WTC11 (cell line): Measurements from ENCODE around the gene RASGRP4. TPM values are rescaled to one million over a fixed set of nuclear protein-coding genes. Genes with fewer than 3 reads are reported as not detected.
A peak's percentile ranks its signal among the peaks of the same experiment; 100 is the strongest.

Experiments used
- ATAC-seq: fragments of 200-7000 bp; cut with Tn5 transposase; 2 replicates; pipeline ENCODE4 v1.10.0; 2021; ENCODE audit warnings: mild to moderate bottlenecking, moderate library complexity
- CTCF ChIA-PET: fragments of 300-600 bp; sonication (Branson Sonifier 250); formaldehyde crosslinking; loops from one replicate; lab custom pipeline; 2021; ENCODE audit warnings: antibody characterized with exemption; lab: Charles Lee
- POLR2A ChIA-PET: fragments of 350-600 bp; sonication (Branson Sonifier 250); formaldehyde crosslinking; loops from one replicate; lab custom pipeline; 2021; ENCODE audit warnings: antibody characterized with exemption; lab: Charles Lee
- DNase-seq: peaks from one replicate; pipeline ENCODE4 v3.0.0; 2021; ENCODE audit warnings: low spot score
- H3K27ac Mint-ChIP-seq: 2 replicates; pipeline ENCODE4 v1.8.0; 2021; ENCODE audit warnings: mixed read lengths
- H3K27me3 Mint-ChIP-seq: 2 replicates; pipeline ENCODE4 v1.8.0; 2021; ENCODE audit warnings: low read depth, mild to moderate bottlenecking, moderate library complexity, mixed read lengths
- H3K36me3 Mint-ChIP-seq: 2 replicates; pipeline ENCODE4 v1.8.0; 2021; ENCODE audit warnings: mixed read lengths
- H3K4me1 Mint-ChIP-seq: 2 replicates; pipeline ENCODE4 v1.8.0; 2022; ENCODE audit warnings: mixed read lengths
- H3K4me3 Mint-ChIP-seq: 2 replicates; pipeline ENCODE4 v1.8.0; 2021; ENCODE audit warnings: mild to moderate bottlenecking, moderate library complexity, mixed read lengths
- H3K9me3 Mint-ChIP-seq: 2 replicates; pipeline ENCODE4 v1.8.0; 2021; ENCODE audit warnings: mixed read lengths
- EMX1 ChIP-seq: fragments of 250-450 bp; sonication (Bioruptor Pico); IDR thresholded peaks from 2 replicates; pipeline ENCODE4 v1.8.0; 2021; ENCODE audit warnings: mild to moderate bottlenecking
- FOXK1 ChIP-seq: sonication (generic); formaldehyde crosslinking; IDR thresholded peaks from 2 replicates; pipeline ENCODE4 v1.8.0; 2022; ENCODE audit warnings: mild to moderate bottlenecking, moderate library complexity, missing genetic modification reagents
- GABPB1 ChIP-seq: sonication (generic); formaldehyde crosslinking; IDR thresholded peaks from 2 replicates; pipeline ENCODE4 v1.8.1; 2023; ENCODE audit warnings: mild to moderate bottlenecking, missing genetic modification reagents
- GRHL2 ChIP-seq: fragments of 250-450 bp; sonication (Bioruptor Pico); IDR thresholded peaks from 2 replicates; pipeline ENCODE4 v1.8.0; 2022; ENCODE audit warnings: mild to moderate bottlenecking, moderate library complexity; ENCODE audit not compliant: insufficient replicate concordance, severe bottlenecking
- JUN ChIP-seq: sonication (generic); formaldehyde crosslinking; IDR thresholded peaks from 2 replicates; pipeline ENCODE4 v1.8.0; 2023; ENCODE audit warnings: mild to moderate bottlenecking, missing genetic modification reagents
- MXD4 ChIP-seq: fragments of 250-450 bp; sonication (Bioruptor Pico); IDR thresholded peaks from 2 replicates; pipeline ENCODE4 v1.8.0; 2021; ENCODE audit warnings: mild to moderate bottlenecking, moderate library complexity, borderline replicate concordance
- MYBL2 ChIP-seq: sonication (generic); formaldehyde crosslinking; IDR thresholded peaks from 2 replicates; pipeline ENCODE4 v1.8.1; 2023; ENCODE audit warnings: mild to moderate bottlenecking, moderate library complexity, missing genetic modification reagents
- NFATC4 ChIP-seq: fragments of 250-450 bp; sonication (Bioruptor Pico); IDR thresholded peaks from 2 replicates; pipeline ENCODE4 v1.9.0; 2021; ENCODE audit warnings: mild to moderate bottlenecking
- NFE2L1 ChIP-seq: sonication (generic); formaldehyde crosslinking; IDR thresholded peaks from 2 replicates; pipeline ENCODE4 v1.8.1; 2023; ENCODE audit warnings: missing genetic modification reagents
- OVOL2 ChIP-seq: fragments of 250-450 bp; sonication (Bioruptor Pico); IDR thresholded peaks from 2 replicates; pipeline ENCODE4 v1.9.0; 2021; ENCODE audit warnings: mild to moderate bottlenecking, borderline replicate concordance
- RORB ChIP-seq: fragments of 250-450 bp; sonication (Bioruptor Pico); IDR thresholded peaks from 2 replicates; pipeline ENCODE4 v1.9.0; 2021; ENCODE audit warnings: mild to moderate bottlenecking
- SOX15 ChIP-seq: fragments of 250-450 bp; sonication (Bioruptor Pico); IDR thresholded peaks from 2 replicates; pipeline ENCODE4 v1.9.0; 2021; ENCODE audit warnings: mild to moderate bottlenecking
- SP1 ChIP-seq: sonication (generic); formaldehyde crosslinking; conservative IDR thresholded peaks from 2 replicates; pipeline ENCODE4 v1.8.1; 2022; ENCODE audit warnings: missing genetic modification reagents
- ZBTB21 ChIP-seq: sonication (generic); formaldehyde crosslinking; IDR thresholded peaks from 2 replicates; pipeline ENCODE4 v1.8.1; 2023; ENCODE audit warnings: mild to moderate bottlenecking, missing genetic modification reagents, borderline replicate concordance
- ZNF138 ChIP-seq: sonication (generic); formaldehyde crosslinking; conservative IDR thresholded peaks from 2 replicates; pipeline ENCODE4 v1.8.1; 2022; ENCODE audit warnings: mild to moderate bottlenecking, moderate library complexity, missing genetic modification reagents
- ZNF219 ChIP-seq: sonication (generic); formaldehyde crosslinking; IDR thresholded peaks from 2 replicates; pipeline ENCODE4 v1.8.0; 2023; ENCODE audit warnings: missing genetic modification reagents, mild to moderate bottlenecking, borderline replicate concordance
- ZNF232 ChIP-seq: sonication (generic); formaldehyde crosslinking; IDR thresholded peaks from 2 replicates; pipeline ENCODE4 v1.8.0; 2022; ENCODE audit warnings: mild to moderate bottlenecking, missing genetic modification reagents
- ZNF263 ChIP-seq: sonication (generic); formaldehyde crosslinking; IDR thresholded peaks from 2 replicates; pipeline ENCODE4 v1.8.1; 2022; ENCODE audit warnings: low read depth, mild to moderate bottlenecking, moderate library complexity, missing genetic modification reagents
- ZNF396 ChIP-seq: fragments of 250-450 bp; sonication (Bioruptor Pico); IDR thresholded peaks from 2 replicates; pipeline ENCODE4 v1.8.0; 2021; ENCODE audit warnings: mild to moderate bottlenecking, moderate library complexity, borderline replicate concordance
- ZNF423 ChIP-seq: fragments of 250-450 bp; sonication (Bioruptor Pico); IDR thresholded peaks from 2 replicates; pipeline ENCODE4 v2.1.2; 2022; ENCODE audit warnings: mild to moderate bottlenecking, moderate library complexity
- total RNA-seq: library from RNA; stranded (reverse); gene quantifications from 3 replicates; pipeline ENCODE4 v1.2.3, GENCODE V29; 2021
- TF ChIP-seq, protein P1 (sequence below): sonication (generic); formaldehyde crosslinking; IDR thresholded peaks from 2 replicates; pipeline ENCODE4 v1.8.1; 2023; ENCODE audit warnings: mild to moderate bottlenecking, missing genetic modification reagents, moderate library complexity
- TF ChIP-seq, protein P2 (sequence below): sonication (generic); formaldehyde crosslinking; IDR thresholded peaks from 2 replicates; pipeline ENCODE4 v1.8.1; 2022; ENCODE audit warnings: low read depth, missing genetic modification reagents, borderline replicate concordance
- TF ChIP-seq, protein P3 (sequence below): sonication (generic); formaldehyde crosslinking; IDR thresholded peaks from 2 replicates; pipeline ENCODE4 v1.8.1; 2023; ENCODE audit warnings: mild to moderate bottlenecking, missing genetic modification reagents, borderline replicate concordance
- TF ChIP-seq, protein P4 (sequence below): sonication (generic); formaldehyde crosslinking; conservative IDR thresholded peaks from 2 replicates; pipeline ENCODE4 v1.8.1; 2023; ENCODE audit warnings: mild to moderate bottlenecking, low read depth, missing genetic modification reagents, moderate library complexity

The RASGRP4 gene
- total RNA-seq, 1 experiment from 2014 or later: 2.5 TPM

DNA sequence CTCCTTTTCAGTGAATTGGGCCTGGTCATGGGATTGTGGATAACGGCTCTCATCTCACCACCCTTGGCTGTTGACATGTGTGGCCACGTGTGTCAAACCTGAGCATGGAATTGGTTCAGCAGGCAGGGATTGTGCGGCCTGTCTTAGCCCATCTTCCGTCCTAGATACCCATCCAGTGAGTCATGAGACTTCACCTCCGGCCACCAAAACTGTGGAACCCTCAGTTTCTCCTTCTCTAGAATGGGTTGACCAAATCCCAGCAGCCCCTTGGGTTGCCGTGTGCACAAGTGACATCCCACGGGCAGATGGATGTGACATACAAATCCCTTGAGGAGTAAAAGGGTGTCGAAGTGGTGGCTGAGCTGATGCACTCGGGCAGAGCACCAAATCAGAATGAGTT is 44.9 kb downstream of the RASGRP4 start:
- no peak overlapping the region for H3K4me3 Mint-ChIP-seq
- CTCF ChIA-PET: no interaction called here
- H3K27ac Mint-ChIP-seq: no peak overlapping the region
- DNase-seq (no peak), ATAC-seq (no peak)
- no peaks in the 10 kb centered on the region for H3K9me3 Mint-ChIP-seq
- no peaks in the 10 kb centered on the region for H3K27me3 Mint-ChIP-seq
- H3K4me1 Mint-ChIP-seq: peaks cover 8% of the 10 kb centered on the region
- TF ChIP-seq MYBL2 (no peak), SOX15 (CRISPR knock-in tag) (no peak), RORB (CRISPR knock-in tag) (no peak), ZNF263 (CRISPR knock-in tag) (no peak), ZBTB21 (CRISPR knock-in tag) (no peak), JUN (CRISPR knock-in tag) (no peak), GRHL2 (no peak)
- TF ChIP-seq, protein P1, sequence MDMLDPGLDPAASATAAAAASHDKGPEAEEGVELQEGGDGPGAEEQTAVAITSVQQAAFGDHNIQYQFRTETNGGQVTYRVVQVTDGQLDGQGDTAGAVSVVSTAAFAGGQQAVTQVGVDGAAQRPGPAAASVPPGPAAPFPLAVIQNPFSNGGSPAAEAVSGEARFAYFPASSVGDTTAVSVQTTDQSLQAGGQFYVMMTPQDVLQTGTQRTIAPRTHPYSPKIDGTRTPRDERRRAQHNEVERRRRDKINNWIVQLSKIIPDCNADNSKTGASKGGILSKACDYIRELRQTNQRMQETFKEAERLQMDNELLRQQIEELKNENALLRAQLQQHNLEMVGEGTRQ (CRISPR knock-in tag): no peak
- TF ChIP-seq, protein P2, sequence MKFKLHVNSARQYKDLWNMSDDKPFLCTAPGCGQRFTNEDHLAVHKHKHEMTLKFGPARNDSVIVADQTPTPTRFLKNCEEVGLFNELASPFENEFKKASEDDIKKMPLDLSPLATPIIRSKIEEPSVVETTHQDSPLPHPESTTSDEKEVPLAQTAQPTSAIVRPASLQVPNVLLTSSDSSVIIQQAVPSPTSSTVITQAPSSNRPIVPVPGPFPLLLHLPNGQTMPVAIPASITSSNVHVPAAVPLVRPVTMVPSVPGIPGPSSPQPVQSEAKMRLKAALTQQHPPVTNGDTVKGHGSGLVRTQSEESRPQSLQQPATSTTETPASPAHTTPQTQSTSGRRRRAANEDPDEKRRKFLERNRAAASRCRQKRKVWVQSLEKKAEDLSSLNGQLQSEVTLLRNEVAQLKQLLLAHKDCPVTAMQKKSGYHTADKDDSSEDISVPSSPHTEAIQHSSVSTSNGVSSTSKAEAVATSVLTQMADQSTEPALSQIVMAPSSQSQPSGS (CRISPR knock-in tag): no peak
- H3K36me3 Mint-ChIP-seq: peaks cover 39% of the 10 kb centered on the region
- POLR2A ChIA-PET: no interaction called here

DNA sequence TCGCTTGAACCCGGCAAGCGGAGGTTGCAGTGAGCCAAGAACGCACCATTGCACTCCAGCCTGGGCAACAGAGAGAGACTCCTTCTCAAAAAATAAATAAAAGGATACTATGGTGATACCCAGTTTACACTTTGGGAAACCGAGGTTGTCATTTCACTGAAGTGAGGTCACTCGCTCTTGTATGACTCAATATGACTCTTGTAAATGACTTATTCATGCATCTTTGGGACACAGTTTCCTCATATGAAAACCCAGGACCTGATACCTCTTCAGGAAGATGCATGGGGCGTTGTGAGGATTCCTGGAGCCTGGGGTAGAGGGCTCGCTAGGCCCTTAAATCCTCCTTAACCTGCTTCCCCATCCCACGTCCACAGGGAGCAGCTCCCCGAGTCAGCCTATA is 47.2 kb downstream of the RASGRP4 start:
- CTCF ChIA-PET: interaction anchor here (1.8 kb wide), 1 partner anchor 146 kb away, joined by 4 read pairs; no protein-coding TSS in a partner anchor
- ATAC-seq: no peak
- Mint-ChIP-seq H3K9me3 (no peaks in the 10 kb centered on the region), H3K4me3 (no peak overlapping the region), H3K27ac (no peak overlapping the region), H3K36me3 (peaks cover 39% of the 10 kb centered on the region), H3K27me3 (no peaks in the 10 kb centered on the region)
- POLR2A ChIA-PET: interaction anchor here (0.6 kb wide), 1 partner anchor 185 kb away, joined by 3 read pairs; no protein-coding TSS in a partner anchor
- DNase-seq: no peak
- no peak for TF ChIP-seq SP1 (CRISPR knock-in tag)
- TF ChIP-seq MYBL2: no peak
- no peak for TF ChIP-seq NFATC4 (CRISPR knock-in tag)
- no peak for TF ChIP-seq ZBTB21 (CRISPR knock-in tag)
- TF ChIP-seq OVOL2 (CRISPR knock-in tag): no peak
- TF ChIP-seq MXD4 (CRISPR knock-in tag): no peak
- no peak for TF ChIP-seq ZNF396 (CRISPR knock-in tag)
- TF ChIP-seq, all 79 proteins: peak for 0
- H3K4me1 Mint-ChIP-seq: peaks cover 14% of the 10 kb centered on the region

DNA sequence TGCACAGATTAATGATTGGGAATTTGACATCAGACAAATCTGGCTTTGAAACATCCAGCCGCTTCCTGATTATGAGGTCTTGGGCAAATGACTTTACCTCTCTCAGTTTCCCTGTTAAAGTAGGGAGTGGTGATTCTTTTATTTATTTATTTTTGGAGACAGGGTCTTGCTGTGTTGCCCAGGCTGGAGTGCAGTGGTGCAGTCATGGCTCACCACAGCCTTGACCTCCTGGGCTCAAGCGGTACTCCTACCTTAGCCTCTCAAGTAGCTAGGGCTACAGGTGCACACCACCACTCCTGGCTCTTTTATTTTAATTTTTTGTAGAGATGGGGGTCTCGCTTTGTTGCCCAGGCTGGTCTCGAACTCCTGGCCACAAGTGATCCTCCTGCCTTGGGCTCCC is 49.0 kb downstream of the RASGRP4 start:
- ChIA-PET CTCF (interaction anchor here (4.8 kb wide), 1 partner anchor 9 kb away, joined by 94 read pairs; the partner anchor contains the start of genes GGN and SPRED3), POLR2A (no interaction called here)
- DNase-seq (no peak), ATAC-seq (no peak)
- Mint-ChIP-seq H3K27me3 (peaks cover 6% of the 10 kb centered on the region), H3K27ac (no peak overlapping the region), H3K4me3 (peak overlapping the region; percentile 100; the same call in 1 of the 2 replicates), H3K9me3 (no peaks in the 10 kb centered on the region), H3K36me3 (peaks cover 27% of the 10 kb centered on the region), H3K4me1 (peaks cover 14% of the 10 kb centered on the region)
- TF ChIP-seq, protein P3, sequence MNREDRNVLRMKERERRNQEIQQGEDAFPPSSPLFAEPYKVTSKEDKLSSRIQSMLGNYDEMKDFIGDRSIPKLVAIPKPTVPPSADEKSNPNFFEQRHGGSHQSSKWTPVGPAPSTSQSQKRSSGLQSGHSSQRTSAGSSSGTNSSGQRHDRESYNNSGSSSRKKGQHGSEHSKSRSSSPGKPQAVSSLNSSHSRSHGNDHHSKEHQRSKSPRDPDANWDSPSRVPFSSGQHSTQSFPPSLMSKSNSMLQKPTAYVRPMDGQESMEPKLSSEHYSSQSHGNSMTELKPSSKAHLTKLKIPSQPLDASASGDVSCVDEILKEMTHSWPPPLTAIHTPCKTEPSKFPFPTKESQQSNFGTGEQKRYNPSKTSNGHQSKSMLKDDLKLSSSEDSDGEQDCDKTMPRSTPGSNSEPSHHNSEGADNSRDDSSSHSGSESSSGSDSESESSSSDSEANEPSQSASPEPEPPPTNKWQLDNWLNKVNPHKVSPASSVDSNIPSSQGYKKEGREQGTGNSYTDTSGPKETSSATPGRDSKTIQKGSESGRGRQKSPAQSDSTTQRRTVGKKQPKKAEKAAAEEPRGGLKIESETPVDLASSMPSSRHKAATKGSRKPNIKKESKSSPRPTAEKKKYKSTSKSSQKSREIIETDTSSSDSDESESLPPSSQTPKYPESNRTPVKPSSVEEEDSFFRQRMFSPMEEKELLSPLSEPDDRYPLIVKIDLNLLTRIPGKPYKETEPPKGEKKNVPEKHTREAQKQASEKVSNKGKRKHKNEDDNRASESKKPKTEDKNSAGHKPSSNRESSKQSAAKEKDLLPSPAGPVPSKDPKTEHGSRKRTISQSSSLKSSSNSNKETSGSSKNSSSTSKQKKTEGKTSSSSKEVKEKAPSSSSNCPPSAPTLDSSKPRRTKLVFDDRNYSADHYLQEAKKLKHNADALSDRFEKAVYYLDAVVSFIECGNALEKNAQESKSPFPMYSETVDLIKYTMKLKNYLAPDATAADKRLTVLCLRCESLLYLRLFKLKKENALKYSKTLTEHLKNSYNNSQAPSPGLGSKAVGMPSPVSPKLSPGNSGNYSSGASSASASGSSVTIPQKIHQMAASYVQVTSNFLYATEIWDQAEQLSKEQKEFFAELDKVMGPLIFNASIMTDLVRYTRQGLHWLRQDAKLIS: no peak
- TF ChIP-seq GABPB1 (CRISPR knock-in tag): no peak
- no peak for TF ChIP-seq NFE2L1 (CRISPR knock-in tag)
- TF ChIP-seq, protein P2 (CRISPR knock-in tag): no peak
- TF ChIP-seq, protein P4, sequence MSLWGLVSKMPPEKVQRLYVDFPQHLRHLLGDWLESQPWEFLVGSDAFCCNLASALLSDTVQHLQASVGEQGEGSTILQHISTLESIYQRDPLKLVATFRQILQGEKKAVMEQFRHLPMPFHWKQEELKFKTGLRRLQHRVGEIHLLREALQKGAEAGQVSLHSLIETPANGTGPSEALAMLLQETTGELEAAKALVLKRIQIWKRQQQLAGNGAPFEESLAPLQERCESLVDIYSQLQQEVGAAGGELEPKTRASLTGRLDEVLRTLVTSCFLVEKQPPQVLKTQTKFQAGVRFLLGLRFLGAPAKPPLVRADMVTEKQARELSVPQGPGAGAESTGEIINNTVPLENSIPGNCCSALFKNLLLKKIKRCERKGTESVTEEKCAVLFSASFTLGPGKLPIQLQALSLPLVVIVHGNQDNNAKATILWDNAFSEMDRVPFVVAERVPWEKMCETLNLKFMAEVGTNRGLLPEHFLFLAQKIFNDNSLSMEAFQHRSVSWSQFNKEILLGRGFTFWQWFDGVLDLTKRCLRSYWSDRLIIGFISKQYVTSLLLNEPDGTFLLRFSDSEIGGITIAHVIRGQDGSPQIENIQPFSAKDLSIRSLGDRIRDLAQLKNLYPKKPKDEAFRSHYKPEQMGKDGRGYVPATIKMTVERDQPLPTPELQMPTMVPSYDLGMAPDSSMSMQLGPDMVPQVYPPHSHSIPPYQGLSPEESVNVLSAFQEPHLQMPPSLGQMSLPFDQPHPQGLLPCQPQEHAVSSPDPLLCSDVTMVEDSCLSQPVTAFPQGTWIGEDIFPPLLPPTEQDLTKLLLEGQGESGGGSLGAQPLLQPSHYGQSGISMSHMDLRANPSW (CRISPR knock-in tag): no peak
- TF ChIP-seq FOXK1 (CRISPR knock-in tag): no peak
- TF ChIP-seq ZNF423 (CRISPR knock-in tag): no peak
- TF ChIP-seq EMX1: no peak
- no peak for TF ChIP-seq ZNF138
- TF ChIP-seq ZNF219 (CRISPR knock-in tag): no peak
- no peak for TF ChIP-seq ZNF232 (CRISPR knock-in tag)
